PC-3 (cell line): ENCODE results near the gene PRPF38B. TPM values are rescaled to one million over a fixed set of nuclear protein-coding genes. Genes with fewer than 3 reads are reported as not detected.

Experiments
- ATAC-seq: fragments of 200-7000 bp; cut with Tn5 transposase; 2 replicates; pipeline ENCODE4 v1.9.1; 2020; ENCODE audit warnings: mild to moderate bottlenecking, moderate library complexity
- BruUV-seq: library from RNA; stranded (reverse); fragments of 400-500 nt; replicated peaks from 2 replicates; lab custom pipeline; 2021; lab: Mats Ljungman, UMichigan
- CTCF ChIA-PET: fragments of 300-600 bp; sonication (Branson Sonifier 250); formaldehyde crosslinking; loops from one replicate; lab custom pipeline; 2022; ENCODE audit warnings: antibody characterized with exemption; lab: Charles Lee
- POLR2A ChIA-PET: fragments of 300-600 bp; sonication (Branson Sonifier 250); formaldehyde crosslinking; loops from one replicate; lab custom pipeline; 2022; ENCODE audit warnings: antibody characterized with exemption; ENCODE audit not compliant: unreplicated experiment; lab: Charles Lee
- DNase-seq: peaks from one replicate; pipeline ENCODE4 v3.0.0-alpha.2; 2015
- H2AFZ ChIP-seq: fragments of 300-600 bp; sonication (generic); 2 replicates; pipeline ENCODE4 v1.6.0; 2016; ENCODE audit warnings: antibody characterized with exemption, low read length
- H3F3A ChIP-seq: fragments of 300-600 bp; sonication (generic); one replicate; pipeline ENCODE4 v1.6.0; 2017; ENCODE audit warnings: antibody characterized with exemption, low read length, control low read depth, mild to moderate bottlenecking; ENCODE audit not compliant: unreplicated experiment
- H3K27ac ChIP-seq: fragments of 300-600 bp; sonication (generic); 2 replicates; pipeline ENCODE4 v1.5.1; 2016; ENCODE audit warnings: mild to moderate bottlenecking, low read length
- H3K27me3 ChIP-seq: fragments of 300-600 bp; sonication (generic); 2 replicates; pipeline ENCODE4 v1.6.1; 2016; ENCODE audit warnings: low read length, mixed read lengths
- H3K36me3 ChIP-seq: fragments of 300-600 bp; sonication (generic); 2 replicates; pipeline ENCODE4 v1.6.1; 2016; ENCODE audit warnings: low read depth, mixed run types, low read length, mixed read lengths
- H3K4me1 ChIP-seq: fragments of 300-600 bp; sonication (generic); 2 replicates; pipeline ENCODE4 v1.5.1; 2016; ENCODE audit warnings: low read length; ENCODE audit not compliant: insufficient read depth
- H3K4me2 ChIP-seq: fragments of 300-600 bp; sonication (generic); 2 replicates; pipeline ENCODE4 v1.6.0; 2016; ENCODE audit warnings: low read length
- H3K4me3 ChIP-seq: fragments of 300-600 bp; sonication (generic); 2 replicates; pipeline ENCODE4 v1.5.1; 2016; ENCODE audit warnings: mild to moderate bottlenecking, low read length, mixed read lengths
- H3K79me2 ChIP-seq: fragments of 300-600 bp; sonication (generic); 2 replicates; pipeline ENCODE4 v1.6.1; 2017; ENCODE audit warnings: low read length, mixed read lengths
- H3K9ac ChIP-seq: fragments of 300-600 bp; sonication (generic); 2 replicates; pipeline ENCODE4 v1.6.0; 2016; ENCODE audit warnings: mild to moderate bottlenecking, low read length
- H3K9me2 ChIP-seq: fragments of 300-600 bp; sonication (generic); replicated peaks from 2 replicates; pipeline ENCODE4 v1.6.1; 2016; ENCODE audit warnings: mixed run types, low read length, mixed read lengths
- H3K9me3 ChIP-seq: fragments of 300-600 bp; sonication (generic); 2 replicates; pipeline ENCODE4 v1.6.1; 2016; ENCODE audit warnings: low read length, mixed read lengths
- H4K20me1 ChIP-seq: fragments of 300-600 bp; sonication (generic); 2 replicates; pipeline ENCODE4 v1.6.1; 2016; ENCODE audit warnings: low read length, mixed read lengths
- EZH2 ChIP-seq: fragments of 300-600 bp; sonication (generic); IDR thresholded peaks from one replicate; pipeline ENCODE4 v1.6.1; 2017; ENCODE audit warnings: antibody characterized with exemption, mild to moderate bottlenecking, low read length; ENCODE audit not compliant: unreplicated experiment
- EZH2phosphoT487 ChIP-seq: fragments of 300-600 bp; sonication (generic); IDR thresholded peaks from 2 replicates; pipeline ENCODE4 v1.6.1; 2018; ENCODE audit warnings: mild to moderate bottlenecking, antibody characterized with exemption, low read length, borderline replicate concordance
- intact Hi-C: fragments of 100-400 bp; cut with micrococcal nuclease; formaldehyde crosslinking; loops from 2 replicates; pipeline ENCODE4 v1.9.0; 2023
- total RNA-seq: library from RNA; depleted of rRNA; stranded (reverse); fragments of >200 nt; gene quantifications from 2 replicates; pipeline ENCODE4 v1.2.3, GENCODE V29; 2014
- TF ChIP-seq, protein P1 (sequence below): fragments of 300-600 bp; sonication (generic); conservative IDR thresholded peaks from 2 replicates; pipeline ENCODE4 v1.5.1; 2017; ENCODE audit warnings: antibody characterized with exemption, low read depth, mild to moderate bottlenecking, low read length

PRPF38B gene
- total RNA-seq, 1 experiment from 2014 or later = 21.9 TPM

DNA sequence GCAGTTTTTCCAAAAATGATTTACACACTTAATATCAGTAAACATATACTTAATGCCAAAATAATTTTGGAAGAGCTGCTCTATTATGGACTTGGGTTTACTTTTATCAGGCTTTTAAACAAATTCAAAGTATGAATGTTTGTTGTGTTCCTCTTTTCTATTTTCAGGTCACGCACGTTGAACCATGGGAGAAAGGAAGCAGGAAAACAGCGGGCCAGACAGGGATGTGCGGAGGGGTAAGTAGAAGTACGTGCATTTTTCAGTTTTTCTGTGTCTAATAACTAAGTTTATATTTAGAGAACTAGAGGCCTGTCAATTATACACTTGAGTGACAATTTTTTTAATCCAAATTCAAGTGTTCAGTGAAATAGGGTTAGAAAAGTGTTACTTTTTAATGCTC lies 3.4 kb downstream of the PRPF38B start:
- Histone ChIP-seq H3K4me2 (peak overlapping the region; percentile 97; the same call in 1 of the 2 replicates), H3K4me3 (peak overlapping the region; percentile 100; the same call in 1 of the 2 replicates), H3K9ac (no peak overlapping the region), H3K4me1 (peaks cover 17% of the 10 kb centered on the region), H3K79me2 (peaks cover 65% of the 10 kb centered on the region), H3K27ac (no peak overlapping the region), H3K27me3 (no peaks in the 10 kb centered on the region), H3K9me2 (no peaks in the 10 kb centered on the region), H4K20me1 (peaks cover 43% of the 10 kb centered on the region), H2AFZ (no peak overlapping the region), H3F3A (peaks cover 1% of the 10 kb centered on the region), H3K36me3 (peaks cover 58% of the 10 kb centered on the region), H3K9me3 (no peaks in the 10 kb centered on the region)
- intact Hi-C loops = no loop called here
- ATAC-seq (no peak), DNase-seq (no peak)
- POLR2A ChIA-PET = no interaction called here
- BruUV-seq = no TSS peak
- no peak for TF ChIP-seq EZH2phosphoT487
- TF ChIP-seq, protein P1, sequence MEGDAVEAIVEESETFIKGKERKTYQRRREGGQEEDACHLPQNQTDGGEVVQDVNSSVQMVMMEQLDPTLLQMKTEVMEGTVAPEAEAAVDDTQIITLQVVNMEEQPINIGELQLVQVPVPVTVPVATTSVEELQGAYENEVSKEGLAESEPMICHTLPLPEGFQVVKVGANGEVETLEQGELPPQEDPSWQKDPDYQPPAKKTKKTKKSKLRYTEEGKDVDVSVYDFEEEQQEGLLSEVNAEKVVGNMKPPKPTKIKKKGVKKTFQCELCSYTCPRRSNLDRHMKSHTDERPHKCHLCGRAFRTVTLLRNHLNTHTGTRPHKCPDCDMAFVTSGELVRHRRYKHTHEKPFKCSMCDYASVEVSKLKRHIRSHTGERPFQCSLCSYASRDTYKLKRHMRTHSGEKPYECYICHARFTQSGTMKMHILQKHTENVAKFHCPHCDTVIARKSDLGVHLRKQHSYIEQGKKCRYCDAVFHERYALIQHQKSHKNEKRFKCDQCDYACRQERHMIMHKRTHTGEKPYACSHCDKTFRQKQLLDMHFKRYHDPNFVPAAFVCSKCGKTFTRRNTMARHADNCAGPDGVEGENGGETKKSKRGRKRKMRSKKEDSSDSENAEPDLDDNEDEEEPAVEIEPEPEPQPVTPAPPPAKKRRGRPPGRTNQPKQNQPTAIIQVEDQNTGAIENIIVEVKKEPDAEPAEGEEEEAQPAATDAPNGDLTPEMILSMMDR = no peak
- TF ChIP-seq EZH2 = no peak
- CTCF ChIA-PET = no interaction called here

DNA sequence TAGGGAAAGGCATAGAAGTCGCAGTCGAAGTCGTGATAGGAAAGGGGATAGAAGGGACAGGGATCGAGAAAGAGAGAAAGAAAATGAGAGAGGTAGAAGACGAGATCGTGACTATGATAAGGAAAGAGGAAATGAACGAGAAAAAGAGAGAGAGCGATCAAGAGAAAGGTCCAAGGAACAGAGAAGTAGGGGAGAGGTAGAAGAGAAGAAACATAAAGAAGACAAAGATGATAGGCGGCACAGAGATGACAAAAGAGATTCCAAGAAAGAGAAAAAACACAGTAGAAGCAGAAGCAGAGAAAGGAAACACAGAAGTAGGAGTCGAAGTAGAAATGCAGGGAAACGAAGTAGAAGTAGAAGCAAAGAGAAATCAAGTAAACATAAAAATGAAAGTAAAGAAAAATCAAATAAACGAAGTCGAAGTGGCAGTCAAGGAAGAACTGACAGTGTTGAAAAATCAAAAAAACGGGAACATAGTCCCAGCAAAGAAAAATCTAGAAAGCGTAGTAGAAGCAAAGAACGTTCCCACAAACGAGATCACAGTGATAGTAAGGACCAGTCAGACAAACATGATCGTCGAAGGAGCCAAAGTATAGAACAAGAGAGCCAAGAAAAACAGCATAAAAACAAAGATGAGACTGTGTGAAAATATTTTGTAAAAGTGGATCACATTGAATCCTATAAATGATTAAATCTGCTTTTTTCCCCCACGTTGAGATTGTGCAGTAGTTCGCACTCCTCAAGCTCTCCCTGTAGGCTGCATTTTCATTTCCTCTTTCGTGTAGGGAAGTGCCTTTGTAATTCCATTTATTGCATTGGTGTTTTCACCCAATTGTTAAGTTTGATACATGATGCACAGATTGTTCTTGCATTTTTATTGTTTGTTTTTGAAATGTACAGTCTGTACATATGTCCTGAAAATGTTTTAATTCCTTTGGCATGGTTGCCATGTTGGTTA lies 7.5 kb downstream of the PRPF38B start:
- H3K36me3 ChIP-seq = peaks cover 68% of the 10 kb centered on the region
- no peak overlapping the region for H2AFZ ChIP-seq
- H3K79me2 ChIP-seq = peaks cover 26% of the 10 kb centered on the region
- H3K4me2 ChIP-seq = no peak overlapping the region
- H4K20me1 ChIP-seq = peaks cover 25% of the 10 kb centered on the region
- peaks cover 22% of the 10 kb centered on the region for H3K4me1 ChIP-seq
- DNase-seq = no peak
- peaks cover 22% of the 10 kb centered on the region for H3F3A ChIP-seq
- intact Hi-C loops = no loop called here
- no peak for ATAC-seq
- no peak overlapping the region for H3K4me3 ChIP-seq
- H3K9me2 ChIP-seq = no peaks in the 10 kb centered on the region
- no peaks in the 10 kb centered on the region for H3K27me3 ChIP-seq
- no peak overlapping the region for H3K9ac ChIP-seq
- H3K27ac ChIP-seq = no peak overlapping the region
- BruUV-seq = TSS peak; percentile 48
- POLR2A ChIA-PET = no interaction called here
- H3K9me3 ChIP-seq = no peaks in the 10 kb centered on the region
- TF ChIP-seq, protein P1 = no peak
- TF ChIP-seq EZH2phosphoT487 (no peak), EZH2 (no peak)
- CTCF ChIA-PET = interaction anchor here (0.6 kb wide), 1 partner anchor 15 kb away, joined by 3 read pairs; no protein-coding TSS in a partner anchor
